Esophagus squamous epithelium (tissue), 4 donors: ENCODE results near the gene TNNI2.

Experiments used
- POLR2A ChIP-seq, 4 donors: fragments of 450-650 bp; IDR thresholded peaks; one replicate each; pipeline ENCODE4 v1.6.1; 2017; ENCODE audit warnings: antibody characterized with exemption in 4 of 4, mild to moderate bottlenecking in 4 of 4, moderate library complexity in 3 of 4
- TF ChIP-seq, protein P1 (sequence below), 6 experiments: fragments of 450-650 bp in 4 of 6; fragments of 200-600 bp in 2 of 6; sonication (generic) in 2 of 6; IDR thresholded peaks; one replicate each; pipeline ENCODE4 v1.5.1; 2016 to 2019; ENCODE audit warnings: antibody characterized with exemption in 6 of 6, mild to moderate bottlenecking in 4 of 6, moderate library complexity in 4 of 6

DNA sequence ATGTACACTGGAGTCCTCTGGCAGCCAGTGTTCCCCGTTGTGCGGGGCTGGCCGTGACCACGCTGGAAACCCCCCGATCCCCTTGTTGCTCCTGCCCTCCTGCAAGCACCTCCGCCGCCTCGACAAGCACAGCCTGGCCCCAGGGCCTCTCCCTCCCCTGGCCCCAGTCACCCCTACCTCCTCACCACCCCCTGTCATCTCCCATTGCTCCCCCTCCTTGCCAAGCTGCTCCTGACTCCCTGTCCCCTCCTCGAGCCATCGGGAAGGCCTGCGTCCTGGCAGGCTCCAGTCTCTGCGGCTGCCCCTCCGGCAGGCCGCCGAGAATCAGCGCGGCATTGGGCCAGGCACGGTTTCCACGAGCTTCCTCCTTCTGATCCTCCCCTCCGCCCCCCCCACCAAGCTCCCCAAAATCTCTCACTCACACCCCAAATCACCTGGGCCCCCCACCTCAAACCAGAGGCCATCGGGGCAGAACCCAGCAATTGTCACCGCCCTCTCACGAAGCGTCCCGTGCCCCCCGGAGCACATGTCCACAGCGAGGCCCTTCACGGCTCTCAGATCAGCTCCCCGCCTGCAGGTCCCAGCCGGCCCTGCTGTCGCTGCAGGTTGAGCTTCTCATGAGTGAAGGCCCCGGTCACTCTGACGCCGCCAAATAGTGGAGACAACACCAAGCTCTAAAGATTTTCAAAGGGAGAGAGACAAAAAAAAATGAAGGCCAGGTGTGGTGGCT lies 8.4 kb downstream of the TNNI2 start:
- TF ChIP-seq, protein P1, sequence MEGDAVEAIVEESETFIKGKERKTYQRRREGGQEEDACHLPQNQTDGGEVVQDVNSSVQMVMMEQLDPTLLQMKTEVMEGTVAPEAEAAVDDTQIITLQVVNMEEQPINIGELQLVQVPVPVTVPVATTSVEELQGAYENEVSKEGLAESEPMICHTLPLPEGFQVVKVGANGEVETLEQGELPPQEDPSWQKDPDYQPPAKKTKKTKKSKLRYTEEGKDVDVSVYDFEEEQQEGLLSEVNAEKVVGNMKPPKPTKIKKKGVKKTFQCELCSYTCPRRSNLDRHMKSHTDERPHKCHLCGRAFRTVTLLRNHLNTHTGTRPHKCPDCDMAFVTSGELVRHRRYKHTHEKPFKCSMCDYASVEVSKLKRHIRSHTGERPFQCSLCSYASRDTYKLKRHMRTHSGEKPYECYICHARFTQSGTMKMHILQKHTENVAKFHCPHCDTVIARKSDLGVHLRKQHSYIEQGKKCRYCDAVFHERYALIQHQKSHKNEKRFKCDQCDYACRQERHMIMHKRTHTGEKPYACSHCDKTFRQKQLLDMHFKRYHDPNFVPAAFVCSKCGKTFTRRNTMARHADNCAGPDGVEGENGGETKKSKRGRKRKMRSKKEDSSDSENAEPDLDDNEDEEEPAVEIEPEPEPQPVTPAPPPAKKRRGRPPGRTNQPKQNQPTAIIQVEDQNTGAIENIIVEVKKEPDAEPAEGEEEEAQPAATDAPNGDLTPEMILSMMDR (IDR thresholded peaks at IDR 0.05), result no peak
- TF ChIP-seq POLR2A (IDR thresholded peaks at IDR 0.05), result no peak
